ENCODE results near the gene PRKCE. TPM values are rescaled to one million over a fixed set of nuclear protein-coding genes. Genes with fewer than 3 reads are reported as not detected.
A peak's percentile ranks its signal among the peaks of the same experiment; 100 is the strongest.

The PRKCE gene
- total and polyA plus RNA-seq, 3 donors from 2014 or later, result 27.4 to 35.8 (median 33.1) TPM

- no peak for DNase-seq
- Histone ChIP-seq H3K36me3 (ENCODE audit: low read depth, missing control alignments) (no peaks in the 10 kb centered on the region), H3K4me3 (no peak overlapping the region), H3K27me3 (no peaks in the 10 kb centered on the region), H3K4me1 (no peaks in the 10 kb centered on the region), H3K27ac (no peak overlapping the region), H3K9me3 (no peaks in the 10 kb centered on the region)
- 84 to 90% methylated on average over 11 of the region's 11 CpGs for WGBS, 2 donors
- intact Hi-C loops (cut with DNase I; ENCODE audit: low total_unique reads), result no loop called here
- TF ChIP-seq CTCF (IDR thresholded peaks at IDR 0.05) (no peak), POLR2A (IDR thresholded peaks at IDR 0.05) (no peak)
Observed at GRCh38 chr2:45953376-45954027, 302.0 kb downstream of the PRKCE start.

DNA sequence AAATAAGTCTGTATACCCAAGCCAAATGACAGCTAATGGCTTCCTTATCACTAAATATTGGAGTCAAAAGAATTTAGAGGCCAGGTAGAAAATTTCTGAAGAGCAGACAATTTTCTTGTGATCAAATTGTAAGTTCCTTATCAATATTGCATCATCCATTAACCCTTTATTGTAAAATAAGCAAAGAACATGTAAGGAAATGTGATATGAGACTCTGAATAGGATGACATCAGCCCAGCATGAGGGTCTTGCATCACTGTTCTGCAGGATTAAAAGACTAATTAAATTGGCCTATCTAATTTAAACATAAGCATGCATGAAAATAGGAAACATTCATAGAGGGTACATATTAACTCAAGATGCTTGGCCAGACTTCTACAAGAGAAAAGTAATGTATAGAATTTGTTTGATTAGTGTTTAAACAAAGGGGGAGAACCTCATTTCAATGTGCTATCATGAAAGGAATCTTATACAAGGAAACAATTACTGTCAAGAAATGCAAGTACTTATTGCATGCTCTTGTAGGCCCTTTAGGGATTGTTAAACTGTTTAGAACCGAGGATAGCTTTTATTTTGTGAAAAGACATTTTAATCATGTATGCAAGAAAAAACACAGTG is 302.9 kb downstream of the PRKCE start:
- WGBS, 2 donors, result 76 to 93% methylated on average over 1 of the region's 1 CpG
- no peak for TF ChIP-seq CTCF (IDR thresholded peaks at IDR 0.05)
- TF ChIP-seq POLR2A (IDR thresholded peaks at IDR 0.05), result no peak
- intact Hi-C loops (cut with DNase I; ENCODE audit: low total_unique reads), result no loop called here
- no peaks in the 10 kb centered on the region for H3K27me3 ChIP-seq
- no peak overlapping the region for H3K27ac ChIP-seq
- no peak overlapping the region for H3K4me3 ChIP-seq
- no peak for DNase-seq
- H3K9me3 ChIP-seq, result no peaks in the 10 kb centered on the region
- H3K36me3 ChIP-seq (ENCODE audit: low read depth, missing control alignments), result no peaks in the 10 kb centered on the region
- H3K4me1 ChIP-seq, result no peaks in the 10 kb centered on the region

- 95 to 97% methylated on average over 4 of the region's 4 CpGs for WGBS, 2 donors
- no peak for DNase-seq
- no peaks in the 10 kb centered on the region for H3K27me3 ChIP-seq
- peaks cover 20% of the 10 kb centered on the region for H3K4me1 ChIP-seq
- no peaks in the 10 kb centered on the region for H3K36me3 ChIP-seq (ENCODE audit: low read depth, missing control alignments)
- no peaks in the 10 kb centered on the region for H3K9me3 ChIP-seq
- no peak overlapping the region for H3K4me3 ChIP-seq
- no peak overlapping the region for H3K27ac ChIP-seq
- TF ChIP-seq POLR2A (IDR thresholded peaks at IDR 0.05) (no peak), CTCF (IDR thresholded peaks at IDR 0.05) (no peak)
- intact Hi-C loops (cut with DNase I; ENCODE audit: low total_unique reads), result no loop called here
Observed at GRCh38 chr2:45957533-45958227, 306.2 kb downstream of the PRKCE start.

DNA sequence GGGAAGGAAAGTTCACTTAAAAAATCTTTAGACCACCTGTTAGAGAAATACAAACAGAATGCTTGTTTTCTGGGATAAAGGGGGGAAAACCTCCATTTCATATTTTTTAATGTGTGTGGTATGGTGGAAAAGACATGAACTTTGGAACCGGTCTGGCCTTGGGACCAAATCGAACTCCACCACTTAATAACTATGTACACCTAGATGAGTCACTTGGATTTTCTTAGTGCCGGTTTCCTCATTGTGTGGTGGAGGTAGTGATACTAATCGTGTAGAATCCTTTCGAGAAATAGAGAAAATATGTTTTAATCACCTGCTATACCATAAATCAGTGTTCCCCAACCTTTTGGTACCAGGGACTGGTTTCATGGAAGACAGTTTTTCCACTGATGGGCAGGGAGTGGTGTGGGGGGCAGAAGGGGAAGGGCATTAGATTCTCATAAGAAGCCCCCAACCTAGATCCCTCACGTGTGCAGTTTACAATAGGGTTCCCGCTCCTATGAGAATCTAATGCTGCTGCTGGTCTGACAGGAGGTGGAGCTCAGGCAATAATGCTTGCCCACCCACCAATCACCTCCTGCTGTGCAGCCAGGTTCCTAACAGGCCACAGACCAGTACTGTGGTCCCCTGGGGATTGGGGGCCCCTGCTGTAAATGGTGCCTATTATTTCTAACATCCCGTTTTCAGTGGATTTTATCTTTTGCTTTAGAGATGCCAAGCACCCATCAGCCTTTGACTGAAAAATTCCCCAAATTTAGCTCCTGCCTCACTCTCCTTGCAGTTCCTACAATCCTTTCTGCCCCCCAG is 308.8 kb downstream of the PRKCE start:
- Histone ChIP-seq H3K9me3 (no peaks in the 10 kb centered on the region), H3K27me3 (no peaks in the 10 kb centered on the region), H3K27ac (peak overlapping the region in 1 of 2 donors; percentile 68), H3K4me3 (no peak overlapping the region), H3K4me1 (peaks cover 29% of the 10 kb centered on the region), H3K36me3 (ENCODE audit: low read depth, missing control alignments) (no peaks in the 10 kb centered on the region)
- no peak for TF ChIP-seq POLR2A (IDR thresholded peaks at IDR 0.05)
- intact Hi-C loops (cut with DNase I; ENCODE audit: low total_unique reads), result no loop called here
- WGBS, 2 donors, result 84 to 86% methylated on average over 8 of the region's 8 CpGs
- no peak for DNase-seq
